ENCODE data around the gene ZNF518A. TPM values are rescaled to one million over a fixed set of nuclear protein-coding genes. Genes with fewer than 3 reads are reported as not detected.
A peak's percentile ranks its signal among the peaks of the same experiment; 100 is the strongest.

ZNF518A gene
- total and polyA plus RNA-seq, 10 of the 15 experiments (the other 5 are each of a cell fraction or from before 2014, with no cell fraction given), result 3.7 to 24.4 (median 15.4) TPM

- TF ChIP-seq CBX5 (IDR thresholded peaks at IDR 0.05; ENCODE audit: low read depth), result peak; percentile 90; the same call in 1 of the 2 replicates
- TF ChIP-seq TCF7 (IDR thresholded peaks at IDR 0.05; ENCODE audit: borderline replicate concordance), result no peak
- TF ChIP-seq HDAC6 (IDR thresholded peaks at IDR 0.05; ENCODE audit: unreplicated experiment), result peak; percentile 17
- no peak for TF ChIP-seq REST (IDR thresholded peaks at IDR 0.05; ENCODE audit: low read depth, low read length)
- TF ChIP-seq ASH2L (IDR thresholded peaks at IDR 0.05; ENCODE audit: borderline replicate concordance, low read depth), result no peak
- no peak for TF ChIP-seq RFX5 (IDR thresholded peaks at IDR 0.05; ENCODE audit: low read depth, low read length)
- TF ChIP-seq RCOR1 (conservative IDR thresholded peaks at IDR 0.05; ENCODE audit: low read depth, low read length), result no peak
- TF ChIP-seq ZBTB11 (CRISPR knock-in tag; IDR thresholded peaks at IDR 0.05), result no peak
- TF ChIP-seq NR2C2 (IDR thresholded peaks at IDR 0.05; ENCODE audit: borderline replicate concordance, control insufficient read depth, insufficient read length, low read depth), result no peak
- no peak for TF ChIP-seq CTCF (IDR thresholded peaks at IDR 0.05 in 2 of 3, conservative IDR thresholded peaks at IDR 0.05 in 1 of 3; ENCODE audit: control insufficient read depth in 2 of 3, extremely low read depth in 1 of 3, insufficient read depth in 1 of 3, low read depth in 3 of 3, low read length in 3 of 3)
- peak; percentile 65 for TF ChIP-seq DPF2 (IDR thresholded peaks at IDR 0.05)
- TF ChIP-seq WRNIP1 (IDR thresholded peaks at IDR 0.05; ENCODE audit: borderline replicate concordance, low read depth, low read length), result no peak
- TF ChIP-seq IKZF2 (IDR thresholded peaks at IDR 0.05), result peak; percentile 19 to 52; a peak in 2 of 4 replicates
- TF ChIP-seq EZH2 (IDR thresholded peaks at IDR 0.05; ENCODE audit: borderline replicate concordance, control insufficient read depth, low read depth, low read length), result no peak
- peak; percentile 83 for TF ChIP-seq RELB (IDR thresholded peaks at IDR 0.05; ENCODE audit: low read depth)
- no peak for TF ChIP-seq STAT3 (IDR thresholded peaks at IDR 0.05; ENCODE audit: low read depth, low read length)
- TF ChIP-seq KDM1A (IDR thresholded peaks at IDR 0.05; ENCODE audit: borderline replicate concordance), result no peak
- no peak for TF ChIP-seq TBL1XR1 (IDR thresholded peaks at IDR 0.05; ENCODE audit: low read depth, low read length)
- no peak for TF ChIP-seq ZNF274 (IDR thresholded peaks at IDR 0.05; ENCODE audit: insufficient read depth, insufficient read length)
Measured at GRCh38 chr10:96129387-96130325, at the start of gene ZNF518A (continued).

Data from GM12878 (cell line).